ENCODE data around the gene VTA1. TPM values are rescaled to one million over a fixed set of nuclear protein-coding genes. Genes with fewer than 3 reads are reported as not detected.

VTA1 gene
- total and polyA plus RNA-seq, 2 of the 4 experiments (the other 2 are of a cell fraction) = 60.9 to 120 TPM

GRCh38 chr6:142233945-142234682 lies 87.1 kb downstream of the VTA1 start:
- H2BK120ac ChIP-seq (ENCODE audit: low read depth, low read length) = no peak overlapping the region
- H4K5ac ChIP-seq (ENCODE audit: low read depth, low read length) = no peak overlapping the region
- no peak overlapping the region for H4K8ac ChIP-seq (ENCODE audit: low read depth in 2 of 2, low read length in 2 of 2)
- no peak for DNase-seq
- H2BK5ac ChIP-seq (ENCODE audit: low read depth, low read length, poor library complexity, severe bottlenecking) = no peak overlapping the region
- H4K20me1 ChIP-seq (ENCODE audit: insufficient read depth, low read length) = no peaks in the 10 kb centered on the region
- H3K9me1 ChIP-seq (ENCODE audit: insufficient read depth, low read length) = no peaks in the 10 kb centered on the region
- H3K56ac ChIP-seq (ENCODE audit: extremely low read depth, insufficient read depth, low read length) = no peak overlapping the region
- POLR2A ChIA-PET (ENCODE audit: unreplicated experiment) = no interaction called here
- no peak overlapping the region for H3K18ac ChIP-seq (ENCODE audit: low read depth, low read length)
- no peaks in the 10 kb centered on the region for H3K27me3 ChIP-seq (ENCODE audit: control insufficient read depth, insufficient read depth, low read length)
- no peak overlapping the region for H2BK15ac ChIP-seq (ENCODE audit: low read depth, low read length)
- no peaks in the 10 kb centered on the region for H3K4me1 ChIP-seq (ENCODE audit: control insufficient read depth, insufficient read depth, low read length)
- no peak overlapping the region for H3K4ac ChIP-seq (ENCODE audit: low read depth, low read length)
- in situ Hi-C loops (cut with MboI; ENCODE audit: low sequenced_read_pairs) (no loop called here), dilution Hi-C loops (cut with HindIII; ENCODE audit: low sequenced_read_pairs, unreplicated experiment) (no loop called here), intact Hi-C loops (cut with micrococcal nuclease) (no loop called here)
- CTCF ChIA-PET = no interaction called here
- H3K36me3 ChIP-seq (ENCODE audit: control insufficient read depth, insufficient read depth, low read length) = no peaks in the 10 kb centered on the region
- H3K9ac ChIP-seq (ENCODE audit: low read depth, low read length) = no peak overlapping the region
- H2AK9ac ChIP-seq (replicated peaks; ENCODE audit: low read depth, low read length, poor library complexity) = no peak overlapping the region
- no peak overlapping the region for H3K4me3 ChIP-seq (ENCODE audit: insufficient read depth, low read depth, low read length)
- no peak overlapping the region for H4K91ac ChIP-seq (ENCODE audit: insufficient read depth, low read depth, low read length)
- no peaks in the 10 kb centered on the region for H3K79me1 ChIP-seq (ENCODE audit: low read depth in 1 of 2, low read length in 2 of 2)
- no peak overlapping the region for H2BK20ac ChIP-seq (ENCODE audit: low read depth, low read length)
- H3K27ac ChIP-seq (ENCODE audit: insufficient read depth, low read length) = no peak overlapping the region
- ATAC-seq (ENCODE audit: low read depth) = no peak
- H3K14ac ChIP-seq (replicated peaks; ENCODE audit: low read depth, low read length) = no peak overlapping the region
- no peak overlapping the region for H2AK5ac ChIP-seq (ENCODE audit: low read depth, low read length)
- H3K9me3 ChIP-seq (ENCODE audit: control insufficient read depth, insufficient read depth, low read length) = no peaks in the 10 kb centered on the region
- H2AFZ ChIP-seq (replicated peaks; ENCODE audit: low read length, poor library complexity) = no peak overlapping the region
- WGBS, 2 experiments (ENCODE audit: extremely low coverage in 2 of 2, insufficient read length in 1 of 2) = 80% methylated on average over 4 of the region's 8 CpGs; no CpG with 5 or more reads in 1 of the 2 experiments
- no peak overlapping the region for H3K23ac ChIP-seq (ENCODE audit: low read depth, low read length)
- no peak overlapping the region for H3K4me2 ChIP-seq (ENCODE audit: low read depth, low read length)
- no peak for TF ChIP-seq MAZ (IDR thresholded peaks at IDR 0.05; ENCODE audit: borderline replicate concordance, low read depth, low read length)
- 0 out of 2 replicates have a peak, but pooled peaks have one; percentile 45 for TF ChIP-seq CEBPB (IDR thresholded peaks at IDR 0.05; ENCODE audit: low read depth, low read length)
- no TSS peak for BruUV-seq (replicated peaks)

Data from IMR-90 (cell line).